KG1 (cell line): ENCODE data around the gene CITED4.

Experiments
- DNase-seq: peaks from one replicate; lab custom pipeline; 2025; lab: John Stamatoyannopoulos, UW

Gene CITED4

GRCh38 chr1:40834968-40835545, 27.1 kb downstream of the CITED4 start:
- DNase-seq: no peak

GRCh38 chr1:40833979-40834378, 28.2 kb downstream of the CITED4 start:
- DNase-seq: no peak

DNA sequence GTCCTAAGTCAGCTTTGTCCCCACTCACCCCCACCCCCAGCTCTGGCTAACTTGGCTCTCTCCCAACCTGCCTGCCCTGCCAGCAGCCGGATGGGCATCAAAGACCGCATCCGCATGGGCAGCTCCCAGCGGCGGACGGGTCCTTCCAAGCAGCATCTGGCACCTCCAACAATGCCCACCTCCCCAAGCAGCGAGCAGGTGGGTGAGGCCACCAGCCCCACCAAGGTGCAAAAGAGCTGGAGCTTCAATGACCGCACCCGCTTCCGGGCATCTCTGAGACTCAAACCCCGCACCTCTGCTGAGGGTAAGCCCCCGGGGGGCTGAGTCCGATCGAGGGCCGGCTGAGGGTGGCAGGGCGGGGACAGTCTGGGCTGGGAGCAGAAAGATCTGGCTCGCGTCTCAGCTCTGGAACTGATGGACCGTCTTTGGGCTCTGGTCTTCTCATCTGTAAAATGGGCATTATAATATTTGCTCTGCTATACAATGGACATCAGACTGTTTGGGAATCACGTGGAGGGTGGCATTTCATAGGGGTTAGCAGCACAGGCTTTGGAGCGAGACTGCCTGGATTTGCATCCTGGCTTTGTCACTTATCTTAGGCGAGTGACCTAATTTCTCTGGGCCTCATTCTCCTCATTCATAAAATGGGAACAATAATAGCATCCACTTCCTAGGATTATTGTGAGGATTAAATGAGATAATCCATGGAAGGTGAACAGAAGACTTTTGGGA, 31.0 kb downstream of the CITED4 start:
- DNase-seq: no peak

- no peak for DNase-seq
Measured at GRCh38 chr1:40830419-40830943, 31.7 kb downstream of the CITED4 start.

DNA sequence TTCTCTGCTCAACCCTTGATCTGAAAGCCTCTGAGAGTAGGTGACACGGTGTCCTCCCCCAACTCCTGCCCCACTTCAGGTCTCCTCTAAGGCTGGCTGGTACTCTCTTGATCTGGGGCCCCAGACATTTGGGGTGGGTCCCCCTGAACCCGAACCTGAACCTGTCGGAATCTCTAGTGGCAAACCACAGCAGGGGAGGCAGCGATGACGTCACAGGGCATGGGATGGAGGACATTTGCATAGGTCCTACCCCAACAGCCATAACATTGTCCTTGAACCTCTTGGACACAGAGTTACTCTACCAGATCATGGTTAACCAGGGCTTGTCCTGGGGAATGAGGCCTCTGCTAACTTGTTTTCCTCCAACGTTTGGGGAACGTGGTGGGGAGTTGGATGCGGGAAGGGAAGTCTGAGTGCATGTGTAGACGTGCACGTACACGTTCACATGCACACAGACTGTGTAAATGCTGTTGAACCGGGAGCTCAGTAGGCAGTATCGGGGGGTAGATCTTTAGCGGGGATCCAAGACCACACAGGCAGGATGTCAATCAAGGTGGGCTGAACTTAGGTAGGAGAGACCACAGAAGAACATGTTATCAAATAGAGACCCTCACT, 32.4 kb downstream of the CITED4 start:
- no peak for DNase-seq

DNA sequence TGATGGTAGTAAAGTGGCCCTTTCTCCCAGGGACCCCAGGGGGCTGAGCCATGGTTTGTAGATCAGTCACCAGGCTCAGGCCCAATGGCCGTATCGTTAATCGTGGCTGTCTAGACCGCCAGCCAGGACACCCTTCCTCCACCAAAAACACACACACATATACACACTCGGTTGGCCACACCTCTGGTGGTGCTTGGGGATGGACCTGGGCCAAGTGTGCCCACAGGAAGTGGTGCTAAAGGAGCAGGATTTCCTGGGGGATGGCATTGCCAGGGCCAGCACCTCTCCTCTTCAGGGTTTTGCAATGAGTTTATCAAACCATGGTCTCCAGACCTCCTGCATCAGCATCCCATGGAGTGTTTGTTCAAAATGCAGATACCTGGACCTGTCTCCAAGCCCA, 36.2 kb downstream of the CITED4 start:
- DNase-seq: no peak

DNA sequence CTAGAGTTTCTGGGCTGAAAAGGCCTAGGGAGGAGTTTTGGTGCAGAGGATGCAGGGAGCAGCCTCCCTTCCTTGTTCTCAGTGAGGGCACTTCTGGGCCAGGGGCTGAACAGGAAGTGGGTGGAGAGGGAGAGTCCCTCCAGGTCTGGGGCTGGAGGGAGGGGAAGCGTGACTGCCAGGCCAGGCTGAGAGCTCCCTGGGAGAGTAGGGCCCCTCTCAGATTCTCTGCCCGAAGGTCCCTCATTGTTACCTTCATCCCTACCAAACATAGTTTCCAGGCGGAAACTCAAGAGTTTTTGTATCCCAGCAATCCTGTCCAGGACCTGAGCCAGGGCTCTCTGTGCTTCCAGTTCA, 36.8 kb downstream of the CITED4 start:
- no peak for DNase-seq

DNA sequence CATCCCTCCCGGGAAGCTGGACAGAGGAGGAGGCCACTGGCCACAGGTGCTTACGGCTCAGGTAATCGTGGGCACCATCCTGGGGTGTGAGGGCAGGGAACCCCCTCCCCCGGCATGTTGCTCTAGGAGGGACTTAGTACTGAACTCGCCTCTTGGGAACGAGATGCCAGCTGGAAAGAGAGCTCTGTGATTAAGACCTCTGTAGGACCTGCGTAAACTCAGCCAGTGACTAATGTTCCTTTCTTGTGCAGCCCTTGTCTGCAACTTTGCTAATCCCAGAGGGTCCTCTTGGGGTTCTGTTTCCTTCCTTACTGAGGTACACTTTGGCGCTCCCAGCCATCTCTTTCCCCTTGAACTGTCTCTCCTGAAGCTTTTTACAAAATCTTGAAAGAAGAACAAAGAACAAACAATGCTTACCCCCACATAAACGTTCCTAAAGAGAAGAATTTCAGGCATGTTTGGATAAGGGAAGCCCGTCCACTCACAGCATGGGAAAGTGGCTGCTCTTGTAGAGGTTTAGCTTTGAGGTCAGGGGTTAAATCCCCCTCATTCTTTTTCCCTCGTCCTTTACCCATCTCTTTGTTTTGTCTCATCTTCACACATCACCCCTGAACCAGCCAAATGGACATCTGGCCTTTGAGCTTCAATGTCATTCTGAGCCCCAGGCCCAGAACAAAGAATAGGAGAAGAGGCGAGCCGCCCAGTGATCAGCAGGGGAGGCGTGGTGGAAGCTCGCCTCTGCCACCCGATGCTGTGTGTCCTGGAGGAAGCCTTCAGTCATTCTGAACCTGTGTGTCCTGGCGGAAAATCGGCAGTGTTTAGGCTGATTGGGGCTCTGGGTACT, 37.4 kb downstream of the CITED4 start:
- DNase-seq: no peak

GRCh38 chr1:40823983-40824382, 38.2 kb downstream of the CITED4 start:
- no peak for DNase-seq

DNA sequence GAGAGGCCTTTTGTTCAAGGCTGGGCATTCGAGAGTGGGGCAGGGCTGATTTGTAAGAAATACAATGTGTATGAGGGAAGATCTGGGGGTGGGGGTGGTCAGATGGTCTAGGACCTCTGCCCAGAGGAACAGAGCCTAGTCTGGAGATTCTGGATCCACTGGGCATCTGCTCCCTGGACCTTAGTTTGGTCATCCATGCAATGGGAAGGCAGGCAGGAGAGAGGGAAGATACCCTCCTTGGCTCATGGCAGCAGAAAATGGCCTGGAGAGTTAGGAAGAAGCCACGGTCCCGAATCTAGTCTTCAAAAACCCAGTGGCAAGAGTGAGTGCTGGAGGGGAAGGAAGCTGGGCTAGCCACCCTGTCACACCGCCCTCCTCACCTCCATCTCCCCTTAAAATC, 38.8 kb downstream of the CITED4 start:
- DNase-seq: no peak

DNA sequence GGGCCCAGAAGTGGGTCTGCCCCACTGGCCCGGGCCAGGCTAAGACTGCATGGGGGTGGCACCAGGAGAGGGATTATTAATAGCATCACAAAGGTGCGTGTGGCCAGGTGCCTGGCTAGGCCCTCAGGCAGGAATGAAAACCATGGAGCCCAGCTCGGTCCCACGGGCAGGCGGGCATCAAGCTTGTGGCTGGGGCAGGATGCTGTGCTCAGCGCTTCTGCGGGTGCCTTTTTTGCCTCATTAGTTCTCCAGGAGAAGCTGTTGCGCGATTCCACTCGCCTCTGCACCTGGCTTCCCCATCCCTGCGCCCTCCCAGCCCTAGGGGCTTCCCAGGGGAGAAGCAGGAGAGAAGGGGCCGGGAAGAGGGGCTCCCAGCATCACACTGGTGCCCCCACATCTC, 39.3 kb downstream of the CITED4 start:
- DNase-seq: no peak

DNA sequence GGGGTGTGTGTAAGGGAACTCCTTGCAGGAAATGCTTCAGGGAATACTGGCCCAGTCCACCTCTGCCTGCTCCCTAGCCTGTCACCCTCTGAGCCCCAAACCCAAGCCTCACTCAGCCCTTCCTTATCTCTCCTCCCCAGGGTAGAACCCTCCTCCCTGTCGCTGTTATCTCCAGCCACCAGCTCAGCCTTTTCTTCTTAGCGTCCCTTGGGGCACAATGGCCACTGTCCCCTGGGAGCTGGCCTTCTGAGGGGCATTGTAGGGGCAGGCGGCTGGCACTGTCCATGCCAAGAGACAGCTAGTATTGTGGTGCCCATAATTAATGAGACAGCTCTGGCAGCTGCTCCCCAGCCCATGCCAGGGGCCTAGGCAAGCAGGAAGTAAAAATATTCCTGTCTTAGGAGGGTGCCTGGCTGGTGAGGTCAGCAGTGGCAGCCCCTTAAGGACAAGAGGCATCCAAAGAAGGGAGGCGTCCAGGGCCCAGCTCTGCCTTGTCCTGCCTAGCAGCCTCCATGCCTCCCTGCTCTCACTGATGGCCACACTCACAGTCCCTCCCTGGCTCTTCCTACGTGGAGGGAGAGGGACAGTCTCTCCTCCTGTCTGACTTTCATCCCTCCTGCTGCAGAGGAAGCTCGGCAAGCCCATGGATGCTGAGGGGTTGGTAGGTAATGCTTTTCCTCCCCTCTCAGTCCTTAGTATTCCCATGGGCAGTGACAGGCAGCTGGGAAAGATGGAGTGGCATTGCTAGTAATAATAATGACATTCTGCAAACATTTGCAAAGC, 41.1 kb downstream of the CITED4 start:
- DNase-seq: no peak

DNA sequence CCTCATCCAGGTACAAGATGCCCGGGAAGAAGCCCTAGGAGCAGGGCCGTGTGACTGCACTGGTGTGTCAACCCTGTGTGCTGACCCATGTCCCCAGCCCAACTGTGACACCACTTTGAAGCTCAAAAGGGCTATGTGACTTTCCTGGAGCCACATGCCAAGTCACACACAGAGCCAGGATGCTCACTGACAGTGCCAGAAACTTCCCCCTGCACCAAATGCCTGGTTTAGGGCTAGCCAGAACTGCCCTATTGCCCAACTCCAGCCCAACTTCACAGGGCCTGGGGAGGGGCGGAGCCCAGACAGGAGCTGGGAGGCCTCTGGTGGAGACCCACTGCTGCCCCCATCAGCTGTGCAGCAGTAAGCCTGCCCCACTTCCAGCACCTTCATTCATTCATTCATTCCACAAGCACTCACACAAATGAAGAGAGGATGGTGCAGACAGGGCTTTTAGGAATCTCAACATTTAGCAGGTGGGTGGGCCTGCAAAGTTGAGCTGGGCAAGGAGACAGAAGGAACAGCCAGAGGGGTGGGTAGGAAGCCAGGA, 41.8 kb downstream of the CITED4 start:
- no peak for DNase-seq

DNA sequence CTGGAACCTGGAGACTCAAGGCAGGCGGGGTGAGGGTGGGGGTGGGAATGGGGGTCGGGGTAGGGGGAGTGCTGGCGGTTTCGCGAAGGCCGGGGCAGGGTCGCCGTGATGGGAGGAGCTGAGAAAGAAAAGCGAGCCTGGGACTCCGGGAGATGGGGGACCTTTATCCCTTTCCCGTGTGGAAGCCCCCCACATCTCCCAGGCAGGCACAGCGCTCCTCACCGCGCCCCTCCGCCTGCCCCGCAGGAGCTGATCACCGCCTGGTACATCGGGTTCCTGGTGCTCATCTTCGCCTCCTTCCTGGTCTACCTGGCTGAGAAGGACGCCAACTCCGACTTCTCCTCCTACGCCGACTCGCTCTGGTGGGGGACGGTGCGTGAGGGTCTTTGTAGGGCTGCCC, 43.1 kb downstream of the CITED4 start:
- no peak for DNase-seq

DNA sequence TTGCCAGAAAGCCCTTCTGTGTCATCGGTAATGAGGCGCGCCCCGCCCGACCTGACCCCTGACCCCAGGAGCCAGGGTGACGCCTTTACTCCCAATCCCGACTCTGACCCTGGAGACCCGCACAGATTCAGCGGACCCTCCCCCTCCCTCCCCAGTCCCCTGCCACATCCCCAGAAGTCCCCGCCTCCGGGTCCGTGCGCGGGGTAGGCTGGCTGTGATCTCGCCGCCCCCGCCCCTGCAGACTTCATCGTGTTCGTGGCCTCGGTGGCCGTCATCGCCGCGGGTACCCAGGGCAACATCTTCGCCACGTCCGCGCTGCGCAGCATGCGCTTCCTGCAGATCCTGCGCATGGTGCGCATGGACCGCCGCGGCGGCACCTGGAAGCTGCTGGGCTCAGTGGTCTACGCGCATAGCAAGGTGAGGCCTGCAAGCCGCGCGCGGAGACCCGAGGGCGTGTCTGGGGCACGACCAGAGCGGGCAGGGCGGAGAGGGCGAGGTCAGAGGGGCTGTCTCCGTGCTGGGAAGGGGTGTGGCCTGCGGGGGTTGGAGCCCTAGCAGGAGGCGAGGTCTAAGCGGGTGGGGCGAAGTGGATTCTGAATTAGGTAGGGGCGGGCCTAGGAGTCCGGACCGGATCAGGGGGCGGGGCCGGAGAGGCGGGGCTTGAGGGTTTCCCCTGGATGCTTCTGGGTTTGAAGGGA, 43.8 kb downstream of the CITED4 start:
- no peak for DNase-seq

GRCh38 chr1:40817791-40818263, 44.3 kb downstream of the CITED4 start:
- no peak for DNase-seq

DNA sequence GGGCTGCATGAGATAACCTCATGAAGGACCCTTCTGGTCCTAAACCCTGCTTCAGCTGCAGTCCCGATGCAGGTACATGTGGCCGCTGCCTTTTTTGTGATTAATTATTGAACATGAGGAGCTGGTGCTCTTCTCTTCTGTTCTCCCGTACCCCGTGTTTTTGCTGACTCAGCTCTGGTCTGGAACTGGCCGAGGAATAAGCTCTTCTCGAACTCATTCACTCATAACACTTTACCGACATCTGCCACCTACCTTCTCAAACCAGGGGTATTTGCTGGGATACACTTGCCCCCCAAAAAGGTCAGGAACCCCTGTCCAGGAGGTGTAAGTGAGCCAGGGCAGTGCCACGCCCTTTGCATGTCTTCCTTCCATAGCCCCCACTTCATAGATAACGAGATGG, 46.7 kb downstream of the CITED4 start:
- DNase-seq: no peak
